Measurements from ENCODE around the gene MROH9. TPM values are rescaled to one million over a fixed set of nuclear protein-coding genes. Genes with fewer than 3 reads are reported as not detected.
A peak's percentile ranks its signal among the peaks of the same experiment; 100 is the strongest.

The MROH9 gene
- total and polyA plus RNA-seq, 11 donors: not detected

DNA sequence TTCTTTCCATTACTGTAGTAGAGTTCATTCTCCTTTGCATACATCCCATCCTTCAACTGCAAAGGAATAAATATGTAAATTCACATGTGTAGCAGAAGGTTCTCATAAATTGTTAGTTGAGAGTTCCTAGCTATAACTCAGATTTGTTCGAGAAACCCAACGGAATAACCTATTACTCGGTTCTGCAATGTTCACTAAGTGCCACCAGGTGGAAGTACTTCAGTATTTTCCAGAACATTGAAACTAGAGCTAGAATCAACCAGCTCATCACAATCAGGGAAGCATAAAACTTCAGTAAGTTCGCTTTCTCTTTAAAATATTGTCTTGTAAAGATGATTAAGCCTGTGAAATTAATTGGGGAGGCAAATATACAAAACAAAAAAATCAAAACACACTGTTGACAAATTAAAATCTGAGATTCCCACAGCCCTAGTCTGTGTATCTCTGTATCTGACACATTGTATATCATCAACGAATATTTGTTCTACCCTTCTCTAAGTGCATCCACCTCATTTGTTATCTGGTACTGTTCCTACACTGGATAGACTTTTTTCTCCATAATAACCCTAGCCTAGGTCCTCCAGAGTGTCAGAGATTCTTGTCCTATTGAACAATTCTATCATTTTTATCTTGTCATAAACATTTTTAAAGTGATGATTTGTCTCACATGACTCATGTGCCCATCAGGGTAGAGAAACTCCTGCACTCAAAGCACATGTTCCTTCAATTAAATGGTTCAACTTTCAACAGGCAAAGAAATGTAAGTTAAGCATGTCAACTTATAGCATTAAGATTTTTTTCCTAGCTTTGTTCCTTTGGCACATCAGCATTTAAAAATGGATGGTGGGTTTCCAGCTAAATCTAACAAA is 31.9 kb downstream of the MROH9 start:
- Histone ChIP-seq H3K36me3 (no peaks in the 10 kb centered on the region), H3K27me3 (no peaks in the 10 kb centered on the region), H3K4me3 (peak overlapping the region in 1 of 12 donors; percentile 17), H3K9me3 (no peaks in the 10 kb centered on the region), H3K27ac (no peak overlapping the region), H3K4me1 (peaks cover 0 to 4% (median 0%) of the 10 kb centered on the region in 12 donors)
- peak in 1 of 5 donors; percentile 6 for DNase-seq
- WGBS, 4 donors: 25 to 28% (median 28%) methylated on average over 5 of the region's 5 CpGs
- TF ChIP-seq CTCF (IDR thresholded peaks at IDR 0.05) (peak; percentile 52 to 79 (median 68)), POLR2A (IDR thresholded peaks at IDR 0.05) (no peak)
- ATAC-seq: peak in 2 of 4 donors; percentile 63 to 69
- intact Hi-C loops (cut with DNase I): loop anchor here (2.0 to 10.0 kb wide), 7 partner anchors 118 to 350 kb away; partner anchors contain the start of gene FMO4 (in 4 of the 10)

DNA sequence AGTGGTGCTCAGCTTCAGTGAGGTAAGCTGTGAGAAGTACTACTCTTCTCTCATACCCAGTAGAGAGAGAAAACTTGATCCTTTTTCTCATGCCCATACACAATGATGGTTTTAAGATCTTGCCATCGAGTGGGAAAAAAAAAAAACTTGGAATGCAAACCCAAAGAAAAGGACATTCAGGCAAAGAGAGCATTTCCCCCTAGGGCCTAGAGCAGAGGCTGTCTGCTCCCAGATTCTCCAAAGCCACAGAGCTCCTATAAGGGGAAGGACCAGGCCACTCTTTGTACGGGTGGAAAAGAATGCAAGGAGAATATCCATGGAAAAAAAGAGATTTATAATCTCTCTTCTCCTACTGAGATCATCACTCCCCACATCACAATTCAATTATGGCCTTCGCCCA is 34.9 kb downstream of the MROH9 start:
- Histone ChIP-seq H3K4me1 (peaks cover 0 to 4% (median 0%) of the 10 kb centered on the region in 12 donors), H3K36me3 (no peaks in the 10 kb centered on the region), H3K27ac (no peak overlapping the region), H3K27me3 (no peaks in the 10 kb centered on the region), H3K4me3 (no peak overlapping the region), H3K9me3 (peaks cover 0 to 8% (median 0%) of the 10 kb centered on the region in 12 donors)
- no peak for DNase-seq
- intact Hi-C loops (cut with DNase I): no loop called here
- 75 to 83% (median 82%) methylated on average over 3 of the region's 3 CpGs for WGBS, 4 donors
- TF ChIP-seq POLR2A (IDR thresholded peaks at IDR 0.05) (no peak), CTCF (IDR thresholded peaks at IDR 0.05) (no peak)
- ATAC-seq: no peak

DNA sequence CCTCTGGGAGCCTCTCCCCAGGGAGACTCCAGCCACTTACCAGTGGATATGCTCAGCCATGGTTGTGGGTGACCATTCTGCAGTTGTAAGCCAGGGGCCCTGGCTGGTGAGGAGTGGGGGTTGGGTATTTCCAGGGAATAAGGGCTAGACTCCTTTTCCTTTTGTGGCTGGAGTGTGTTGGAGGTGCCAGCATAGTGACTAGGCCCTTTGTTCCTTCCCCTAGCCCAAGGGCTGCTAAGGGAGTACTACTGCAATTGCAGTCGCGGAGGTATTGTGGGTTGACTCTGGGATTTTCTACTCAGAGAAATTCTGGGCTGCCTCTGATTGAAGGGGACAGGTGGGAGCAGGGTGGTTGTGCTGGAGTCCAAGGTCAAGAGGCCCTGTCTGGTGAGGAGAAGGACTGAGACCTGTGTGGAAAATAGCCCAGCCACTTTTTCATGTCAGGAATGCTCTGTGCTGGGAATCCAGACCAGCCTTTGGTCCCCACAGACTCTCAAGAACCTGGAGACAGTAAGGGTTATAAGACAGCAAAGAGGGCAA is 43.1 kb downstream of the MROH9 start:
- Histone ChIP-seq H3K36me3 (no peaks in the 10 kb centered on the region), H3K9me3 (peaks cover 0 to 37% (median 5%) of the 10 kb centered on the region in 12 donors), H3K4me1 (no peaks in the 10 kb centered on the region), H3K27ac (no peak overlapping the region), H3K4me3 (no peak overlapping the region), H3K27me3 (no peaks in the 10 kb centered on the region)
- TF ChIP-seq POLR2A (IDR thresholded peaks at IDR 0.05) (no peak), CTCF (IDR thresholded peaks at IDR 0.05) (no peak)
- intact Hi-C loops (cut with DNase I): no loop called here
- 89 to 100% (median 93%) methylated on average over 2 of the region's 2 CpGs for WGBS, 4 donors
- no peak for DNase-seq
- ATAC-seq: no peak

GRCh38 chr1:170985406-170985805 is 50.1 kb downstream of the MROH9 start:
- no peaks in the 10 kb centered on the region for H3K4me1 ChIP-seq
- no peak overlapping the region for H3K4me3 ChIP-seq
- intact Hi-C loops (cut with DNase I): no loop called here
- no peak overlapping the region for H3K27ac ChIP-seq
- DNase-seq: no peak
- no peaks in the 10 kb centered on the region for H3K27me3 ChIP-seq
- ATAC-seq: no peak
- peaks cover 0 to 7% (median 0%) of the 10 kb centered on the region in 12 donors for H3K9me3 ChIP-seq
- no peak for TF ChIP-seq POLR2A (IDR thresholded peaks at IDR 0.05)
- no peak for TF ChIP-seq CTCF (IDR thresholded peaks at IDR 0.05)
- no peaks in the 10 kb centered on the region for H3K36me3 ChIP-seq
- WGBS, 4 donors: 84 to 88% (median 86%) methylated on average over 1 of the region's 1 CpG
